ENCODE results near the gene ZNF580.

Gene ZNF580

GRCh38 chr19:55606471-55606787 is 34.4 kb upstream of the ZNF580 start:
- no peak for DNase-seq (ENCODE audit: low read depth)

GRCh38 chr19:55606817-55607216 is 34.0 kb upstream of the ZNF580 start:
- no peak for DNase-seq (ENCODE audit: low read depth)

- no peak for DNase-seq (ENCODE audit: low read depth)
These were observed 31.5 kb upstream of the ZNF580 start for GRCh38 chr19:55609326-55609725.

- DNase-seq (ENCODE audit: low read depth), result no peak
These were observed 29.4 kb upstream of the ZNF580 start for GRCh38 chr19:55611300-55611982.

GRCh38 chr19:55611983-55612645 is 28.7 kb upstream of the ZNF580 start:
- DNase-seq (ENCODE audit: low read depth), result no peak

- no peak for DNase-seq (ENCODE audit: low read depth)
These were observed 27.4 kb upstream of the ZNF580 start for GRCh38 chr19:55613396-55613795.

GRCh38 chr19:55613930-55614710 is 26.7 kb upstream of the ZNF580 start:
- DNase-seq (ENCODE audit: low read depth), result no peak

- no peak for DNase-seq (ENCODE audit: low read depth)
These were observed 25.9 kb upstream of the ZNF580 start for GRCh38 chr19:55614711-55615542.

- no peak for DNase-seq (ENCODE audit: low read depth)
These were observed 25.0 kb upstream of the ZNF580 start for GRCh38 chr19:55615543-55616394.

GRCh38 chr19:55616395-55616875 is 24.4 kb upstream of the ZNF580 start:
- no peak for DNase-seq (ENCODE audit: low read depth)

- DNase-seq (ENCODE audit: low read depth), result no peak
These were observed 23.4 kb upstream of the ZNF580 start for GRCh38 chr19:55617426-55617825.

- DNase-seq (ENCODE audit: low read depth), result no peak
These were observed 22.4 kb upstream of the ZNF580 start for GRCh38 chr19:55618426-55618825.

- no peak for DNase-seq (ENCODE audit: low read depth)
These were observed 21.5 kb upstream of the ZNF580 start for GRCh38 chr19:55619286-55619685.

- no peak for DNase-seq (ENCODE audit: low read depth)
These were observed 20.2 kb upstream of the ZNF580 start for GRCh38 chr19:55620410-55621204.

- DNase-seq (ENCODE audit: low read depth), result no peak
These were observed 19.6 kb upstream of the ZNF580 start for GRCh38 chr19:55621205-55621672.

GRCh38 chr19:55621673-55622231 is 19.1 kb upstream of the ZNF580 start:
- DNase-seq (ENCODE audit: low read depth), result no peak

- no peak for DNase-seq (ENCODE audit: low read depth)
These were observed 18.4 kb upstream of the ZNF580 start for GRCh38 chr19:55622242-55622969.

- no peak for DNase-seq (ENCODE audit: low read depth)
These were observed 17.7 kb upstream of the ZNF580 start for GRCh38 chr19:55623130-55623529.

GRCh38 chr19:55623561-55623960 is 17.2 kb upstream of the ZNF580 start:
- no peak for DNase-seq (ENCODE audit: low read depth)

Data from activated T-cell treated with anti-CD3 and anti-CD28 coated beads for 48 hours (primary cell).